K562 (cell line): ENCODE data around the gene SOX30. TPM values are rescaled to one million over a fixed set of nuclear protein-coding genes. Genes with fewer than 3 reads are reported as not detected.
A peak's percentile ranks its signal among the peaks of the same experiment; 100 is the strongest.

Source experiments
- CBX5 ChIP-seq: IDR thresholded peaks from 2 replicates; pipeline ENCODE4 v1.6.1; 2014; ENCODE audit warnings: low read depth, borderline replicate concordance
- CEBPG ChIP-seq, 3 experiments: fragments of 200-800 bp in 1 of 3; sonication (Bioruptor generic) in 1 of 3; sonication (generic) in 1 of 3; formaldehyde crosslinking in 1 of 3; IDR thresholded peaks in 2 of 3; conservative IDR thresholded peaks in 1 of 3; 2 replicates each; pipeline versions ENCODE4 v1.6.1 to v1.8.0; 2016 to 2022; ENCODE audit warnings: missing compliant biosample characterization in 2 of 3, missing genetic modification characterization in 2 of 3, mild to moderate bottlenecking in 1 of 3, missing genetic modification reagents in 1 of 3
- HMBOX1 ChIP-seq: sonication (generic); IDR thresholded peaks from 2 replicates; pipeline ENCODE4 v1.6.1; 2016
- PPARD ChIP-seq: fragments of 250-450 bp; sonication (Bioruptor Pico); IDR thresholded peaks from 2 replicates; pipeline ENCODE4 v1.8.0; 2022; ENCODE audit warnings: inconsistent platforms, mild to moderate bottlenecking, moderate library complexity
- TCF3 ChIP-seq: sonication (generic); formaldehyde crosslinking; IDR thresholded peaks from 2 replicates; pipeline ENCODE4 v1.4.0; 2020; ENCODE audit warnings: mild to moderate bottlenecking, missing genetic modification reagents
- polyA plus RNA-seq, 8 experiments: library from polyadenylated mRNA; depleted of rRNA in 4 of 8; stranded (reverse) in 5 of 8; unstranded in 3 of 8; fragments of >200 nt; fragmentation: Nextera tagmentation in 2 of 8; fragmentation: Illumina TruSeq in 1 of 8; extraction: Ambion mirVana in 2 of 8; extraction: Trizol in 1 of 8; gene quantifications; 2 replicates each; pipeline versions ENCODE4 v1.2.1 to v1.2.3, GENCODE V29; 2011 to 2014; ENCODE audit warnings: inconsistent platforms in 1 of 8, missing spikeins in 1 of 8
- small RNA-seq: library from RNA; depleted of rRNA; stranded (forward); fragments of <200 nt; gene quantifications from one replicate; pipeline ENCODE3, GENCODE V24; 2014
- total RNA-seq, 7 experiments: library from RNA; depleted of rRNA in 6 of 7; stranded (reverse); fragments of >200 nt in 6 of 7; fragmentation: Illumina TruSeq in 2 of 7; extraction: Trizol in 2 of 7; gene quantifications; 2 replicates each; pipeline versions ENCODE4 v1.2.1 to v1.2.3, GENCODE V29; 2011 to 2021; ENCODE audit warnings: low replicate concordance in 1 of 7
- TF ChIP-seq, protein P1 (sequence below): fragments of 200-800 bp; sonication (Bioruptor generic); IDR thresholded peaks from 2 replicates; pipeline ENCODE4 v1.6.1; 2017; ENCODE audit warnings: missing genetic modification characterization, missing compliant biosample characterization

The SOX30 gene
- total and polyA plus RNA-seq, 9 of the 15 experiments (the other 6 are each of a cell fraction or from before 2014, with no cell fraction given), result not detected

DNA sequence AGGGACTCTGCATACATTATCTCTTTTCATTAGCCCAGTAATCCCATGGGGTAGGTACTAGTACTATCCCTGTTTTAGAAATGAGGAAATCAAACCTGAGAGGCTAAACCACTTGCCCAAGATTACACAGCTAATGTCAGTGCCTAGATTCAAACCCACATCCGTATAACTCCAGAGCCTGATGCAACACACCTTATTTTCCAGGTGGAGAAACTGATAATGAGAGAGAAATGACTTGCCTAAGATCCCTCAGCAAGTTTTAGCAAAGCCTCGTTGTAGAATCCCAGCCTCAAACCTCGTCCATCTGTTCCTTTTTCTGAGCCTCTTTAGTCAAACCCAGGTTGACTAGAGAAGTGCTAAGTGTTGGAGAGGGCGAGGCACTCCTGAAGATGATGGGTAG, 75.6 kb downstream of the SOX30 start (continued):
- TF ChIP-seq CEBPG (CRISPR knock-in tag; IDR thresholded peaks at IDR 0.05), result no peak
- peak in 1 of 2 experiments; percentile 33; a peak in 1 of 4 replicates for TF ChIP-seq CEBPG (tag; conservative IDR thresholded peaks at IDR 0.05 in 1 of 2, IDR thresholded peaks at IDR 0.05 in 1 of 2)
- no peak for TF ChIP-seq HMBOX1
- peak; percentile 38; the same call in 1 of the 2 replicates for TF ChIP-seq TCF3
- no peak for TF ChIP-seq CBX5
- no peak for TF ChIP-seq PPARD (CRISPR knock-in tag)
- TF ChIP-seq, protein P1, sequence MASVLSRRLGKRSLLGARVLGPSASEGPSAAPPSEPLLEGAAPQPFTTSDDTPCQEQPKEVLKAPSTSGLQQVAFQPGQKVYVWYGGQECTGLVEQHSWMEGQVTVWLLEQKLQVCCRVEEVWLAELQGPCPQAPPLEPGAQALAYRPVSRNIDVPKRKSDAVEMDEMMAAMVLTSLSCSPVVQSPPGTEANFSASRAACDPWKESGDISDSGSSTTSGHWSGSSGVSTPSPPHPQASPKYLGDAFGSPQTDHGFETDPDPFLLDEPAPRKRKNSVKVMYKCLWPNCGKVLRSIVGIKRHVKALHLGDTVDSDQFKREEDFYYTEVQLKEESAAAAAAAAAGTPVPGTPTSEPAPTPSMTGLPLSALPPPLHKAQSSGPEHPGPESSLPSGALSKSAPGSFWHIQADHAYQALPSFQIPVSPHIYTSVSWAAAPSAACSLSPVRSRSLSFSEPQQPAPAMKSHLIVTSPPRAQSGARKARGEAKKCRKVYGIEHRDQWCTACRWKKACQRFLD (CRISPR knock-in tag), result 0 out of 2 replicates have a peak, but pooled peaks have one; percentile 27

Small RNA genes lying within 50 kb of the gene (small RNA-seq; reads per million reads assigned to genes)
- gene RNU6-390P, result not detected

Other genes starting within 250 kb of the SOX30 start
- gene NIPAL4, start 192.2 kb downstream of the SOX30 start, total RNA-seq (2014; rRNA removed), result not detected in 2 replicates
- not detected in 2 replicates for gene NIPAL4, start 192.2 kb downstream of the SOX30 start, total RNA-seq (2014; rRNA removed; fragmentation: Illumina TruSeq; extraction: Trizol)
- gene NIPAL4, start 192.2 kb downstream of the SOX30 start, total RNA-seq (2015; rRNA removed; fragmentation: Illumina TruSeq; extraction: Trizol), result not detected in 2 replicates
- gene NIPAL4, start 192.2 kb downstream of the SOX30 start, total RNA-seq (2021), result not detected in 2 replicates
- gene NIPAL4, start 192.2 kb downstream of the SOX30 start, polyA plus RNA-seq (2011; rRNA removed), result not detected in 2 replicates
- gene NIPAL4, start 192.2 kb downstream of the SOX30 start, polyA plus RNA-seq (2014; fragmentation: Illumina TruSeq; extraction: Trizol), result not detected in 2 replicates
- not detected for gene NIPAL4, start 192.2 kb downstream of the SOX30 start, polyA plus RNA-seq (2014; fragmentation: Nextera tagmentation; extraction: Ambion mirVana)
- gene NIPAL4, start 192.2 kb downstream of the SOX30 start, polyA plus RNA-seq (2014; rRNA removed), result not detected in 2 replicates
- gene ADAM19, start 76.7 kb downstream of the SOX30 start, total RNA-seq (2014; rRNA removed), result 0.36 and 0.65 TPM in 2 replicates
- gene ADAM19, start 76.7 kb downstream of the SOX30 start, total RNA-seq (2014; rRNA removed; fragmentation: Illumina TruSeq; extraction: Trizol), result 0.38 and 0.44 TPM in 2 replicates
- 0.43 and 0.53 TPM in 2 replicates for gene ADAM19, start 76.7 kb downstream of the SOX30 start, total RNA-seq (2015; rRNA removed; fragmentation: Illumina TruSeq; extraction: Trizol)
- 1.0 and 1.1 TPM in 2 replicates for gene ADAM19, start 76.7 kb downstream of the SOX30 start, total RNA-seq (2021)
- gene ADAM19, start 76.7 kb downstream of the SOX30 start, polyA plus RNA-seq (2011; rRNA removed), result 0.11 and 0.24 TPM in 2 replicates
- gene ADAM19, start 76.7 kb downstream of the SOX30 start, polyA plus RNA-seq (2014; fragmentation: Illumina TruSeq; extraction: Trizol), result 0.58 TPM in 2 replicates
- gene ADAM19, start 76.7 kb downstream of the SOX30 start, polyA plus RNA-seq (2014; fragmentation: Nextera tagmentation; extraction: Ambion mirVana), result under 1 TPM; 0.11 to 0.24 TPM
- gene ADAM19, start 76.7 kb downstream of the SOX30 start, polyA plus RNA-seq (2014; rRNA removed), result 0.30 and 0.89 TPM in 2 replicates
- not detected in 2 replicates for gene C5orf52, start 19.1 kb upstream of the SOX30 start, total RNA-seq (2014; rRNA removed)
- not detected in 2 replicates for gene C5orf52, start 19.1 kb upstream of the SOX30 start, total RNA-seq (2014; rRNA removed; fragmentation: Illumina TruSeq; extraction: Trizol)
- gene C5orf52, start 19.1 kb upstream of the SOX30 start, total RNA-seq (2015; rRNA removed; fragmentation: Illumina TruSeq; extraction: Trizol), result not detected in 2 replicates
- gene C5orf52, start 19.1 kb upstream of the SOX30 start, total RNA-seq (2021), result not detected in 2 replicates
- gene C5orf52, start 19.1 kb upstream of the SOX30 start, polyA plus RNA-seq (2011; rRNA removed), result not detected in 2 replicates
- not detected in 2 replicates for gene C5orf52, start 19.1 kb upstream of the SOX30 start, polyA plus RNA-seq (2014; fragmentation: Illumina TruSeq; extraction: Trizol)
- not detected for gene C5orf52, start 19.1 kb upstream of the SOX30 start, polyA plus RNA-seq (2014; fragmentation: Nextera tagmentation; extraction: Ambion mirVana)
- gene C5orf52, start 19.1 kb upstream of the SOX30 start, polyA plus RNA-seq (2014; rRNA removed), result not detected in 2 replicates
- gene THG1L, start 79.0 kb upstream of the SOX30 start, total RNA-seq (2014; rRNA removed), result 24.8 and 32.7 TPM in 2 replicates
- gene THG1L, start 79.0 kb upstream of the SOX30 start, total RNA-seq (2014; rRNA removed; fragmentation: Illumina TruSeq; extraction: Trizol), result 27.8 and 31.7 TPM in 2 replicates
- gene THG1L, start 79.0 kb upstream of the SOX30 start, total RNA-seq (2015; rRNA removed; fragmentation: Illumina TruSeq; extraction: Trizol), result 23.0 and 28.0 TPM in 2 replicates
- 21.8 and 22.4 TPM in 2 replicates for gene THG1L, start 79.0 kb upstream of the SOX30 start, total RNA-seq (2021)
- 24.7 and 31.6 TPM in 2 replicates for gene THG1L, start 79.0 kb upstream of the SOX30 start, polyA plus RNA-seq (2011; rRNA removed)
- 25.9 and 27.5 TPM in 2 replicates for gene THG1L, start 79.0 kb upstream of the SOX30 start, polyA plus RNA-seq (2014; fragmentation: Illumina TruSeq; extraction: Trizol)
- 10 to 100 TPM; 26.5 to 40.7 TPM for gene THG1L, start 79.0 kb upstream of the SOX30 start, polyA plus RNA-seq (2014; fragmentation: Nextera tagmentation; extraction: Ambion mirVana)
- gene THG1L, start 79.0 kb upstream of the SOX30 start, polyA plus RNA-seq (2014; rRNA removed), result 35.3 and 38.1 TPM in 2 replicates
- 4.3 and 4.7 TPM in 2 replicates for gene LSM11, start 91.3 kb upstream of the SOX30 start, total RNA-seq (2014; rRNA removed)
- gene LSM11, start 91.3 kb upstream of the SOX30 start, total RNA-seq (2014; rRNA removed; fragmentation: Illumina TruSeq; extraction: Trizol), result 6.3 and 8.2 TPM in 2 replicates
- 4.8 and 5.1 TPM in 2 replicates for gene LSM11, start 91.3 kb upstream of the SOX30 start, total RNA-seq (2015; rRNA removed; fragmentation: Illumina TruSeq; extraction: Trizol)
- gene LSM11, start 91.3 kb upstream of the SOX30 start, total RNA-seq (2021), result 6.2 and 6.7 TPM in 2 replicates
- gene LSM11, start 91.3 kb upstream of the SOX30 start, polyA plus RNA-seq (2011; rRNA removed), result 7.5 and 9.4 TPM in 2 replicates
- 4.7 and 5.0 TPM in 2 replicates for gene LSM11, start 91.3 kb upstream of the SOX30 start, polyA plus RNA-seq (2014; fragmentation: Illumina TruSeq; extraction: Trizol)
- gene LSM11, start 91.3 kb upstream of the SOX30 start, polyA plus RNA-seq (2014; fragmentation: Nextera tagmentation; extraction: Ambion mirVana), result 1 to 10 TPM; 1.8 to 2.6 TPM
- 4.3 and 4.6 TPM in 2 replicates for gene LSM11, start 91.3 kb upstream of the SOX30 start, polyA plus RNA-seq (2014; rRNA removed)
- 47.5 and 62.6 TPM in 2 replicates for gene CLINT1, start 206.7 kb upstream of the SOX30 start, total RNA-seq (2014; rRNA removed)
- gene CLINT1, start 206.7 kb upstream of the SOX30 start, total RNA-seq (2014; rRNA removed; fragmentation: Illumina TruSeq; extraction: Trizol), result 72.9 and 76.9 TPM in 2 replicates
- 66.7 and 71.4 TPM in 2 replicates for gene CLINT1, start 206.7 kb upstream of the SOX30 start, total RNA-seq (2015; rRNA removed; fragmentation: Illumina TruSeq; extraction: Trizol)
- gene CLINT1, start 206.7 kb upstream of the SOX30 start, total RNA-seq (2021), result 70.4 and 73.2 TPM in 2 replicates
- 125 and 162 TPM in 2 replicates for gene CLINT1, start 206.7 kb upstream of the SOX30 start, polyA plus RNA-seq (2011; rRNA removed)
- 104 and 120 TPM in 2 replicates for gene CLINT1, start 206.7 kb upstream of the SOX30 start, polyA plus RNA-seq (2014; fragmentation: Illumina TruSeq; extraction: Trizol)
- gene CLINT1, start 206.7 kb upstream of the SOX30 start, polyA plus RNA-seq (2014; fragmentation: Nextera tagmentation; extraction: Ambion mirVana), result 10 to 100 TPM; 23.6 to 24.5 TPM
- gene CLINT1, start 206.7 kb upstream of the SOX30 start, polyA plus RNA-seq (2014; rRNA removed), result 69.5 and 78.9 TPM in 2 replicates